Effector memory CD4-positive, alpha-beta T cell (primary cell): ENCODE data around the gene YAP1.

Source experiments
- DNase-seq, 3 donors: peaks; one replicate each; pipeline ENCODE4 v3.0.0-alpha.2; 2020
- H3K27ac ChIP-seq: 2 replicates; pipeline ENCODE4 v1.7.0; 2013; ENCODE audit warnings: mild to moderate bottlenecking, low read length, moderate library complexity; ENCODE audit not compliant: insufficient read depth, poor library complexity, severe bottlenecking
- H3K27me3 ChIP-seq: replicated peaks from 2 replicates; pipeline ENCODE4 v1.7.0; 2013; ENCODE audit warnings: mild to moderate bottlenecking, low read length; ENCODE audit not compliant: insufficient read depth, control insufficient read depth, poor library complexity, severe bottlenecking
- H3K36me3 ChIP-seq: 2 replicates; pipeline ENCODE4 v1.7.0; 2013; ENCODE audit warnings: mild to moderate bottlenecking, low read length, moderate library complexity; ENCODE audit not compliant: control insufficient read depth, insufficient read depth
- H3K4me1 ChIP-seq: 2 replicates; pipeline ENCODE4 v1.7.0; 2013; ENCODE audit warnings: low read length, mild to moderate bottlenecking; ENCODE audit not compliant: control insufficient read depth, insufficient read depth, poor library complexity, severe bottlenecking
- H3K4me3 ChIP-seq: 2 replicates; pipeline ENCODE4 v1.7.0; 2013; ENCODE audit warnings: low read length, low read depth, mild to moderate bottlenecking; ENCODE audit not compliant: insufficient read depth, poor library complexity, severe bottlenecking
- H3K9me3 ChIP-seq: 2 replicates; pipeline ENCODE4 v1.7.0; 2013; ENCODE audit warnings: mild to moderate bottlenecking, low read length, moderate library complexity; ENCODE audit not compliant: control insufficient read depth

Gene YAP1

DNA sequence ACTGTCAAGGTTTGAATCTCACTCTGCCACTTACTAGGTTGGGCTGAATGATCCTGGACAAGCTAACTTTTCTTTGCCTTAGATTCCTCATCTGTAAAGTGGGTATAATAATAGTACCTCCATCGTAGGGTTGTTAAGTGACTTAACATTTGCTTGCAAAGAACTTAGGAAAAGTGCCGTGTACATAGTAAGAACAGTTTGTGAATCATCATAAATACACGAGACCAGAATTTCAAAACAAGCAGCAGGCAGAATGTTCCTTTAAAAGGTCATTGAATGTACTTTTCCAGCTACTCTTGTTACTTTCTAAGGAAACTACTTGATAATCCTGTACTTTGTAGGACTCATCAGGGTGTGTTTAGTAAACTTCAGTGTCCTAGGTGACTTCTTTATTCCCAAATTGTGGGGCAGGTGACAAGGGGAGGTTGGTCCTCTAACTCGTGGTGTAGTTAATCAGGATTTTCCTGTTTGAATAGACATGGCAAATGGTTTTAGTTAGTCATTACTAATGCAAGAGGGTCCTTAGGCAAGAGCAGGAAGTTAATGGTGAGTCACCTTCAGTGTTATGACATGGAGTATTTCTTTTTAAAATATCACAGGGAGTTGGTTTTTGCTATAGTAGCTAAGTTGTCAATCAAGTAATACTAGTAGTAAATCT, 67.9 kb downstream of the YAP1 start:
- Histone ChIP-seq H3K27me3 (peaks cover 4% of the 10 kb centered on the region), H3K9me3 (no peaks in the 10 kb centered on the region), H3K27ac (no peak overlapping the region), H3K4me1 (no peaks in the 10 kb centered on the region), H3K36me3 (no peaks in the 10 kb centered on the region), H3K4me3 (no peak overlapping the region)
- DNase-seq, result no peak

DNA sequence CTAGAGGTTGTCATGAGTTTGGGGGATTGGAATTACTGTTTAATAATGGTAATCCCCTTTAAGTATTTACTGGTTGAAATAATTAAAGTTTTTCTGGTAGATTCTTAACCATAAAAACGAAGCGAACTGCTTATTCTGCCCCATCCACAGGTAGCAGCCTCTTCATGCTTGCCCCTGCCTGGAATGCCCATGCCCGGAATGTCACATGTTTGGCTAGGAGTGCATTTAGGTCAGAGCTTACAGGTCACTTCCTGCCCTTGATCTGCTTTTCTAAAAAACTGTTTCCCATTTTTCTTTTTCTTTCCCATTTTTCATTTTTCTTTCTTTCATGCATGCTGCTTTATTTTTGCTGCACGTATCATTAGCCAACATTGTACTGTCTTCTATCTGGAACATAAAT, 69.1 kb downstream of the YAP1 start:
- DNase-seq, result no peak
- H3K27me3 ChIP-seq, result no peaks in the 10 kb centered on the region
- no peak overlapping the region for H3K27ac ChIP-seq
- H3K4me3 ChIP-seq, result no peak overlapping the region
- H3K4me1 ChIP-seq, result no peaks in the 10 kb centered on the region
- no peaks in the 10 kb centered on the region for H3K9me3 ChIP-seq
- H3K36me3 ChIP-seq, result no peaks in the 10 kb centered on the region

- Histone ChIP-seq H3K9me3 (no peaks in the 10 kb centered on the region), H3K27ac (no peak overlapping the region), H3K36me3 (no peaks in the 10 kb centered on the region), H3K4me3 (no peak overlapping the region), H3K27me3 (no peaks in the 10 kb centered on the region), H3K4me1 (no peaks in the 10 kb centered on the region)
- no peak for DNase-seq
Measured at GRCh38 chr11:102184269-102184987, 74.2 kb downstream of the YAP1 start.

DNA sequence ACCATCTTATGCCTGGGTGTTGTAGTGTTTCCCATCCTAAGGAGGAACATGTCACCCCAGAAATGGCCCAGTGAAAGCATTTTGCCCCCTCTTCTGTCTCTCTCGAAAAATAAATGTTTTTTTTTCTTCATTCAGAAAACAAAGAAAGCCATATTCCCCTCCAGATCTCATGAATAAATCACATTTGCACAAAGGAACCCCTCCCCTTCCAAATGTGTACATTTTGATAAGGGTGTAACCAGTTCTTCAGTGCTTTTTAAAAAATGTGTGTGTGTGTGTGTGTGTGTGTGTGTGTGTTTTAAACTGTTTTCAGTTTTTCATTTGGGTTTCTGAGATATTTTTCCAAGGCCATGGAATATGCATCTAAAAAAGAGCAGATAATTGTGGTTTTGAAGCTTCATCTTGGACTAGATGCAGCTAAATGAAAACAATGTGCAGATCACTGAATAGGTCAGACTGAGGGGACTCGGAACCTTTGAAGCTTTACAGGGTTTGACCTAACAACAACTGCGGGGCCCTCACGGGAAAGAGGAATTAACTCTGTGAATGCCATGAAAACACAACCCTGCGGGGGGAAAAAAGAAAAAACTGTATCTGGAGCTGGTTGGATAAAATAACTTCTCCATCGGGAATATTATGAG, 76.4 kb downstream of the YAP1 start:
- Histone ChIP-seq H3K4me3 (no peak overlapping the region), H3K4me1 (no peaks in the 10 kb centered on the region), H3K36me3 (no peaks in the 10 kb centered on the region), H3K27me3 (no peaks in the 10 kb centered on the region), H3K27ac (no peak overlapping the region), H3K9me3 (no peaks in the 10 kb centered on the region)
- no peak for DNase-seq

GRCh38 chr11:102187416-102188151, 77.3 kb downstream of the YAP1 start:
- no peaks in the 10 kb centered on the region for H3K27me3 ChIP-seq
- no peak overlapping the region for H3K27ac ChIP-seq
- no peaks in the 10 kb centered on the region for H3K9me3 ChIP-seq
- no peak overlapping the region for H3K4me3 ChIP-seq
- H3K36me3 ChIP-seq, result no peaks in the 10 kb centered on the region
- no peak for DNase-seq
- H3K4me1 ChIP-seq, result no peaks in the 10 kb centered on the region

GRCh38 chr11:102188488-102188887, 78.2 kb downstream of the YAP1 start:
- Histone ChIP-seq H3K9me3 (no peaks in the 10 kb centered on the region), H3K36me3 (no peaks in the 10 kb centered on the region), H3K4me1 (no peaks in the 10 kb centered on the region), H3K27me3 (no peaks in the 10 kb centered on the region), H3K4me3 (no peak overlapping the region), H3K27ac (no peak overlapping the region)
- DNase-seq, result no peak

DNA sequence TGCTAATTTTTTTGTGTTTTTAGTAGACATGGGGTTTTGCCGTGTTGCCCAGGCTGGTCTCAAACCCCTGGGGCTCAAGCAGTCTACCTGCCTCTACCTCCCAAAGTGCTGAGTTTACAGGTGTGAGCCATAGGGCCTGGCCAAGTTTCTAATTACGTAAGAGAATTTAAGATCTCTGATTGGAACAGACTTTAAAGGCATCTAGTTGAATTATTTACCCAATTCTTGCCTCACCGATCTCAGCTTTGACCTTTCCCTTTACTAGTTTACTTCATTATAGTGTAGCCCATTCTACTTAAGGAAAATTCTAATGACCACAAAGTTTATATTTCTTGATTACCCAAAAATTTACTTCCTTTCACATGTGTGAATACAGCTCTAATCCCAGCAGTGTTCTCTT, 81.6 kb downstream of the YAP1 start:
- no peak overlapping the region for H3K27ac ChIP-seq
- no peak for DNase-seq

GRCh38 chr11:102192349-102193066, 82.3 kb downstream of the YAP1 start:
- H3K27ac ChIP-seq, result no peak overlapping the region
- DNase-seq, result no peak

More for the DNA sequence above, 81.6 kb downstream of the YAP1 start:
- Histone ChIP-seq H3K27me3 (no peaks in the 10 kb centered on the region), H3K9me3 (no peaks in the 10 kb centered on the region), H3K4me1 (no peaks in the 10 kb centered on the region), H3K4me3 (no peak overlapping the region), H3K36me3 (no peaks in the 10 kb centered on the region)

DNA sequence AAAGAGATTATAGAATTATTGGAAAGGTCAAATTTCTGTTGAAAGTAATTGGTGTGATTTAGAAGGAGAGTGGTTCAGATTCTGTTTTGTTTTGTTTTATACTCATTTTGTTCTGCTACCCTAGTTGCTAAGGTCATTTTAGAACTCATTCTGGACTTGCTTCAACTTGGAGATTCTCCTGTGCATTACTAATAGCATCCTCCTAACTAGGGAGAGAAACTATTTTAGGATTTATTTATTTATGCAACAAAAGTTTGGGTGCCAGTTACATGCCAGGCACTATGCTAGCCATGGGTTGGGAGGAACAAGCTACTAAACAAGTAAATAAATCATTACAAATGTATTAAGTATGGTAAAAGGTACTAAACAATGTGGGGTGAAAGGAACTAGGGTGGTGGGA, 84.0 kb downstream of the YAP1 start:
- Histone ChIP-seq H3K4me1 (no peaks in the 10 kb centered on the region), H3K9me3 (no peaks in the 10 kb centered on the region), H3K36me3 (no peaks in the 10 kb centered on the region), H3K27me3 (no peaks in the 10 kb centered on the region), H3K4me3 (no peak overlapping the region), H3K27ac (no peak overlapping the region)
- no peak for DNase-seq

More at GRCh38 chr11:102192349-102193066, 82.3 kb downstream of the YAP1 start:
- Histone ChIP-seq H3K36me3 (no peaks in the 10 kb centered on the region), H3K4me3 (no peak overlapping the region), H3K4me1 (no peaks in the 10 kb centered on the region), H3K27me3 (no peaks in the 10 kb centered on the region), H3K9me3 (no peaks in the 10 kb centered on the region)
